Measurements from ENCODE around the gene CDK17. TPM values are rescaled to one million over a fixed set of nuclear protein-coding genes. Genes with fewer than 3 reads are reported as not detected.
"Not testable (repeated sequence)": the region's sequence is repeated elsewhere in the genome, so short reads cannot be mapped to it uniquely, and the experiment has no call there.

Gene CDK17
- total and polyA plus RNA-seq, 8 donors = 4.3 to 15.1 (median 8.0) TPM

- no peak for DNase-seq
- Histone ChIP-seq H3K9me3 (no peaks in the 10 kb centered on the region), H3K4me3 (no peak overlapping the region), H3K4me1 (no peaks in the 10 kb centered on the region), H3K27ac (no peak overlapping the region), H3K27me3 (no peaks in the 10 kb centered on the region), H3K36me3 (no peaks in the 10 kb centered on the region)
- FAIRE-seq = no peak
- 88 to 90% methylated on average over 7 of the region's 7 CpGs for WGBS, 2 donors
- ATAC-seq = no peak
- intact Hi-C loops (cut with DNase I) = no loop called here
- TF ChIP-seq, protein P1, sequence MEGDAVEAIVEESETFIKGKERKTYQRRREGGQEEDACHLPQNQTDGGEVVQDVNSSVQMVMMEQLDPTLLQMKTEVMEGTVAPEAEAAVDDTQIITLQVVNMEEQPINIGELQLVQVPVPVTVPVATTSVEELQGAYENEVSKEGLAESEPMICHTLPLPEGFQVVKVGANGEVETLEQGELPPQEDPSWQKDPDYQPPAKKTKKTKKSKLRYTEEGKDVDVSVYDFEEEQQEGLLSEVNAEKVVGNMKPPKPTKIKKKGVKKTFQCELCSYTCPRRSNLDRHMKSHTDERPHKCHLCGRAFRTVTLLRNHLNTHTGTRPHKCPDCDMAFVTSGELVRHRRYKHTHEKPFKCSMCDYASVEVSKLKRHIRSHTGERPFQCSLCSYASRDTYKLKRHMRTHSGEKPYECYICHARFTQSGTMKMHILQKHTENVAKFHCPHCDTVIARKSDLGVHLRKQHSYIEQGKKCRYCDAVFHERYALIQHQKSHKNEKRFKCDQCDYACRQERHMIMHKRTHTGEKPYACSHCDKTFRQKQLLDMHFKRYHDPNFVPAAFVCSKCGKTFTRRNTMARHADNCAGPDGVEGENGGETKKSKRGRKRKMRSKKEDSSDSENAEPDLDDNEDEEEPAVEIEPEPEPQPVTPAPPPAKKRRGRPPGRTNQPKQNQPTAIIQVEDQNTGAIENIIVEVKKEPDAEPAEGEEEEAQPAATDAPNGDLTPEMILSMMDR (IDR thresholded peaks at IDR 0.05) = no peak
Measured at GRCh38 chr12:96420277-96420835, 20.1 kb upstream of the CDK17 start.

GRCh38 chr12:96419576-96420276 lies 19.5 kb upstream of the CDK17 start:
- TF ChIP-seq, protein P1 (IDR thresholded peaks at IDR 0.05) = no peak
- Histone ChIP-seq H3K27me3 (no peaks in the 10 kb centered on the region), H3K36me3 (no peaks in the 10 kb centered on the region), H3K4me1 (no peaks in the 10 kb centered on the region), H3K9me3 (no peaks in the 10 kb centered on the region), H3K27ac (no peak overlapping the region), H3K4me3 (no peak overlapping the region)
- intact Hi-C loops (cut with DNase I) = no loop called here
- DNase-seq (no peak), FAIRE-seq (no peak), ATAC-seq (no peak)
- WGBS, 2 donors = 87 to 93% methylated on average over 5 of the region's 5 CpGs

GRCh38 chr12:96417688-96418087 lies 17.4 kb upstream of the CDK17 start:
- H3K36me3 ChIP-seq; intact Hi-C loops (cut with DNase I); H3K9me3 ChIP-seq; FAIRE-seq; DNase-seq; H3K27ac ChIP-seq; ATAC-seq; H3K4me3 ChIP-seq; H3K4me1 ChIP-seq; H3K27me3 ChIP-seq: not testable (repeated sequence)
- WGBS, 2 donors = 98 to 100% methylated on average over 2 of the region's 2 CpGs

DNA sequence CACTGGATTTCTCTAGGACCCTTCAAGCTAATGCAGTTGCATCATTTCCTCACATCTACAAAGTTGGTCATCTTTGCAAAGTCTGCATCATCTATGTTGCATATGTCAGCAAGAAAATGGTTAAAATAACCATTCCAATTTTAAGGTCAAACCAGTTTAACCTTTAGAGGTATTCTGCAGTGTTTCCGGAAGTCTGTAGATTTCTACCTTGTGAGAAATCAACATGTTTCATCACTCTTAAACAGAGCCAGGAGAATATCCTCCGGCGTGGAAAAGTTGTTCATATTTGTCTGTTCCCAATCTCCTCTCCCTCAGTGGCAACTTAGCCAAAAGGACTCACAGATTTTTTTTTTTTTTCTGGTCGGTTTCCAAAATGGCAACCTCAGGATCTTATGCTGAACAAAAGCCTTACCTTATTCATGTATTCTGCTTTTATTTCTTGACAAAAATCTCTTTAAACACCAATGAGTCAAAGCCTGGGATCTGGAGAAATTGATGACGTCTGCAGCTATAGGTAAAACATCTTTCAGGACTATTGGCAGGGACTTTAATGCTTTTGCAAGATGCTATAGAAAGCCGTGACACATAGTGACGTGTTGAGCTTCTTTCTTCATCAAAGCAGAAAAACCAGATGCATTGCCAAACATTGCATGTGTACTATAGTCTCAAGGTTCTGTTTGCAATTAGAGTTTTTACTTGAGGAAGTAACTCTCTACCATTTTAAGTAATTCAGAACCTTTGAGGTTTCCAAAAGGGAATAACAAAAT lies 16.0 kb upstream of the CDK17 start:
- Histone ChIP-seq H3K4me1 (no peaks in the 10 kb centered on the region), H3K9me3 (no peaks in the 10 kb centered on the region), H3K4me3 (no peak overlapping the region), H3K36me3 (no peaks in the 10 kb centered on the region), H3K27ac (no peak overlapping the region), H3K27me3 (no peaks in the 10 kb centered on the region)
- 27 to 28% methylated on average over 7 of the region's 7 CpGs for WGBS, 2 donors
- intact Hi-C loops (cut with DNase I) = no loop called here
- FAIRE-seq = no peak
- peak in 1 of 4 donors; percentile 37 for ATAC-seq
- TF ChIP-seq, protein P1 (IDR thresholded peaks at IDR 0.05) = no peak
- DNase-seq = no peak

DNA sequence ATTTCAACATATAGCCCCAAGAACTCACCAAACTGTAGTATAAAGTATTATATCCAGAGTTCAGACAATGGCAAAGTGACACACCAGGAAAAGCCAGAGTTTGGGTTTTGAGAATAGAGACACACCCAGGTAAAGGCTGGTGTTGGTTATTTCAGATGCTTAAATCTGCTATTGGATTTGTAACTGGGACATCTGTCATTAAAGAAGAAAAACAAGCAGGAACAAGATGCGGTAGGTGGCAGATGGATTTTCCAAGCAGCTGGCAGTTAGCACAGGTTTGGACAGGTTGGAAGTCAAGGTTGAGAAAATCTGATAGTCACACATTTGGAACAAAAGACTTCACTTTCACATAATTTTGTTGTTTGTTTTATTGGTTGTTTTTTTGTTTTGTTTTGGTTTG lies 14.4 kb upstream of the CDK17 start:
- FAIRE-seq (no peak), ATAC-seq (no peak), DNase-seq (no peak)
- Histone ChIP-seq H3K9me3 (no peaks in the 10 kb centered on the region), H3K36me3 (no peaks in the 10 kb centered on the region), H3K27ac (no peak overlapping the region), H3K4me3 (no peak overlapping the region), H3K27me3 (no peaks in the 10 kb centered on the region), H3K4me1 (no peaks in the 10 kb centered on the region)
- 43 to 47% methylated on average over 1 of the region's 1 CpG for WGBS, 2 donors
- TF ChIP-seq, protein P1 (IDR thresholded peaks at IDR 0.05) = no peak
- intact Hi-C loops (cut with DNase I) = no loop called here
